T47D (cell line): ENCODE data around the gene DPT.
"Not testable (repeated sequence)": the region's sequence is repeated elsewhere in the genome, so short reads cannot be mapped to it uniquely, and the experiment has no call there.

Source experiments
- DNase-seq, 2 experiments: peaks; one replicate each; pipeline versions ENCODE4 v3.0.0 to v3.0.0-alpha.2; 2011 to 2012; ENCODE audit warnings: low read depth in 1 of 2, low spot score in 1 of 2
- JUND ChIP-seq: IDR thresholded peaks from 2 replicates; pipeline ENCODE4 v1.6.1; 2012; ENCODE audit warnings: low read depth
- in situ Hi-C: cut with HindIII; loops from 2 replicates; pipeline ENCODE4 v1.10.0; 2016; ENCODE audit warnings: low sequenced_read_pairs, low pct_unique_long_range_greater_than_20kb

Gene DPT

DNA sequence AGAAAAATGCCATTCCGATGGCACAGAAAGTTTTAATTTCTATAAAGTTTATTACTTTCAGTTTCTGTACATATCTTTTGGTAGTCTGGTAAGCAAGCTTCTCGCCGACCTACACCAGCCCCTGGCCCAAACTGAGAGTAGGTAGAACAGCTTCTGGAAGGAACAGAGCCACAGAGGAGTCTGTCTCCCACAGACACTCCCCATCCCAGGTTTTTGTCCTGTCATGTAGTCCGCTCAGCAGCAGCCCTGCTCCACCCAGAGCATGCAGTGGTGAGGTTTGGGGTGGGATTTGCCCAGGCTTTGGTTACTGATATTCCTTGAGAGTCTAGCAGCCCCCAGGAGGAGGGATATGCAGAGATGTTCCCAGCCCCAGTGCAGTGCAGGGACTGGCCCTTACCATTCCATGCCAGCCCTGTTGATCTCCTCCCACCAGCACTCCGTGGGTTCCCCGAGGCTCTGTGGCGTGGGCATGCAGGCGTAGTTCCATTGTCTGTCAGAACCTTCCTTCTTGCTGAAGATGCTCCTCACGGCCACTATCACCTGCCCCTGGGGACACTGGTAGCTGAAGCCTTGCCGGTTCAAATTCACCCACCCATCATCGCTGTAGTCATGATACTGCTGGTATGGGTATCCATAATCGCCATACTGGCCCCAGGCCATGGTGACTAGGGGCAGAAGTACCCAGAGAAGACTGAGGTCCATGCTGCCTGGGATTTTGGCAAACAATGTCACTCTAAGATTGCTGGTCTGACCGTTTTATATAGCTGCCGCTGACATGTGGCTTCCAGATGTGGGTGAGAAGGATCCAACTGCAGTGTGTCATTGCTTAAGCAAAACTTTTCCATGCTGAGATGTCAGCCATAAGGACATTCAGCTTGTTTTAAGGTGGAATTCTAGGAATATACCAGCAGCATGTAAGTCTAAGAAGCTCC, at the start of gene DPT:
Gene DPT (minus strand): TSS at position 734 of the 932 bp plus-strand sequence. CDS start 32 bp downstream, at position 702.
- no peak for TF ChIP-seq JUND
- no peak for DNase-seq
- in situ Hi-C loops = no loop called here

DNA sequence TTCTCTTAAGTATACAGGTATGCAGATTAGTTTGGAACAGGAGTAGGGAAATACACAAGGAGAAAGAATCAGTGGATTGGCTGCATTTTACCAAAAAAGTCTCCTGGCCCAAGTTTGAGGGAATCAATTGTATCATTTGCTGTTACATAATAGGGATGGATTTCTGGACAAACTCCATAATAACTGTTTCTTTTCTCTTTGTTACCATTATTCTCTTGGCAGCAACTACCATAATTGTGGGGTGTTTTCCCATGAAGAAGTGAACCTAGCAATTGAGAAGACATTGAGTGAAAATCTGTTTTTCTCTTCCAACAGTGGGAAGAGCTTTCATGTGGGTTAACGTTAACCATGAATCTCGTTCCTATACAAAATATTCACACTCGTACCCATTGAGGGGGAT, 46.4 kb upstream of the DPT start:
- in situ Hi-C loops = no loop called here
- DNase-seq = no peak
- TF ChIP-seq JUND = no peak

DNA sequence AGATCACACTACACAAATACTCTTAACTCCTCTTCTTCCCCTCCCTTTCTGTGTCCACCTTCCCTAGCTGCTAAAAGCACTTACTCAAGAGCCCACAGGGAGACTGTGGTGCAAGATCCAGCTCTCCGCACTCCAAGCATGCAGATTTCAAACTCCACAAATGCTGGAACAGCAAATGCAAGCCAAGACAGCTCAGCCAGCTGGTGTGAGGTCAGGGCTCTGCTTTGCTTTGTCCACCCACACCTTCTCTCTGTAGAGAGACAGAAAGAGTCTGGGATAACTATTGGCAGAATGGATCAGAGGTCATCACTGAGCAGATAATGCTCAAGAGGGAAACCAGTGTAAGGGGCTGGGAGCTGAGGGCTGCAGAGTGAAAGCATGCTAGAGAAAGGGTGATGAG, 45.2 kb upstream of the DPT start:
- TF ChIP-seq JUND = no peak
- DNase-seq = no peak
- in situ Hi-C loops = no loop called here

DNA sequence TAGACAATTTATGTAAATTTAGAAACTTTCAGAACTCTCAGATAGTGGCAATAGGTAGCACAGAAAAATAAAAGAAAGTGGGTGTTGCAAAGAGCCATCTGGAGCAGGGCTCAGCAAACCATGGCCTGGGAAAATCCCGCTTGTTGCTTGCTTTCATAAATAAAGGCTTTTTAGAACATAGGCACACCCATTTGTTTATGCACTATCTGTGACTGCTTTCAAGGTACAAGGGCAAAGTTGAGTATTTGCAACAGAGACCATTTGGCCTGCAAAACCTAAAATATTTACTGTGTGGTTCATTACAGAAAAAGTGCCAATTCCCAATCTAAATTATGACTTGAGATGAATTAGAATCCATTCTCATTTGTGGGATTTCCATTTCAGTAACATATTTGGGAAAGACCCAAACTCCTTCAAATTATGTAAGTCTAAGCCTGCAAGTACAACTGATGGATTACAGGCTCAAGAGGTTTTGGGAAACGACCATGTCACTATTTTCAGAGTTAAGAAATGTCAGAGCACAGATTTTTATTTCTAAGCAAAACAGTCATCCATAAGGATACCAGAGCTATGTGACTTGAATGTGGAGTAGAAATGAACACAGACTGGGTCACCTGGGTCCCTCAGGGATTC, 43.5 kb upstream of the DPT start:
- DNase-seq = no peak
- no peak for TF ChIP-seq JUND
- in situ Hi-C loops = no loop called here

DNA sequence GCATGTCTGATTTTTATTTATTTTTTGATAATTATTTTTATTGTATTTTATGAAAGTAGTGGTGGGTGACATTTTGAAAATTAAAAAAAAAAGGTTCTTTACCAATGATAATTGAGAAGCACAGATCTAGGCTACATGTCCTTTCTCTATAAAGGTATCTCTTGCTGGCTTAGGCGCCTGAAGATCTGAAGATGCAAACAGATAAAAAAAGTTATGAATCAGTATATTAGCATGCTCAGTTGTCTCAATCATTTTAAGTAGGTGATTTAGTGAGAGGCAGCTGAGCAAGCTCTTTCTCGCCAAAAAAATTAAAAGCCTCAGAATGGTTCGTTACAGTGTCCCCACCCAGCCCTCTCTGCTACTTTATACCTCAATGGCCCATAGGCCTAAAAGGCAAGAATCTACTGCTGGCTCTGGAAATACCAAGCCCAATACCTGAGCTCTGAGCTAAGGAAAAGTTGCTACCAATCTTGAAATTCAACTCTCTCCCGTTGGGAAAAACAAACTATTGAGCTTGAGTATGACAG, 42.2 kb upstream of the DPT start:
- no peak; the same call in 1 of the 2 replicates for TF ChIP-seq JUND
- in situ Hi-C loops = no loop called here
- peak in 1 of 2 experiments; percentile 53 for DNase-seq

DNA sequence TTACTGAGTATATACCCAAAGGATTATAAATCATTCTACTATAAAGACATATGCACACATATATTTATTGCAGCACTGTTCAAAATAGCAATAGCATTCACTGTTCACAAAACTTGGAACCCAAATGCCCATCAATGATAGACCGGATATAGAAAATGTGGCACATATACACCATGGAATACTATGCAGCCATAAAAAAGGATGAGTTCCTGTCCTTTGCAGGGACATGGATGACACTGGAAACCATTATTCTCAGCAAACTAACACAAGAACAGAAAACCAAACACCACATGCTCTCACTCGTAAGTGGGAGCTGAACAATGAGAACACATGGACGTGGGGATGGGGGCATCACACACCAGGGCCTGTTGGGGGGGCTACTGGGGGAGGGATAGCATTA, 40.9 kb upstream of the DPT start:
- DNase-seq, in situ Hi-C loops: not testable (repeated sequence)

DNA sequence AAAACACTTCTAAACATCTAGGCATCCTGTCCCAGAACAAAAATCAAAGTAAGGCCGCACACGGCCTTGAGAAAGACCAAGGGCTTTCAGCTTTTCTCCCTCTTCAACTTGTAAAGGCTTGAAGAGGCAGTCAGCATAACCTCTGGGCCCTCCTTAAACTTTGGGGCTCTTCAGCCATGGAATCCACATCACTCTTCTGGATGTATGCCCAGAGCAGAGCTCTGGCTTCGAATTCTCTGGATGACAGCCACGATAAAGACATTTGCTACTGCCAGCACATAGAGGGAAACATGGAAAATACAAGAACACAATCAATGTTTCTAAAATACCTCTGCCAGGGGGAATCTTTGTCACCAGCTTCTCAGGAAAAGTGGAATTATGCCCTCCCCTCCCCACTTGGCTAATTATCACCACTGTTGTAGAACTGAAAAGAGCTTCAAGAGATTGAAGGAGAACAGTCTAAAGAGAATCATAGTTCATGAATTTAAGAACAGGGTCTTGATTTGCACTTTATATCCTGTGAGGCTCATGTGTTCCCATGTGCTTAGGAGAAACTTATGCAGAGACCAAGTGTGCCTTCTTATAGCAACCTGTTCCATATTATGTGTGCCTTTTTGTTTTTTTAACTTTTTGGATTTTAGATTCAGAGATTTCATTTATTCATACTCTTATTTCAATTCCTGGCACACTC, 39.0 kb upstream of the DPT start:
- no peak for DNase-seq
- TF ChIP-seq JUND = no peak
- in situ Hi-C loops = no loop called here

DNA sequence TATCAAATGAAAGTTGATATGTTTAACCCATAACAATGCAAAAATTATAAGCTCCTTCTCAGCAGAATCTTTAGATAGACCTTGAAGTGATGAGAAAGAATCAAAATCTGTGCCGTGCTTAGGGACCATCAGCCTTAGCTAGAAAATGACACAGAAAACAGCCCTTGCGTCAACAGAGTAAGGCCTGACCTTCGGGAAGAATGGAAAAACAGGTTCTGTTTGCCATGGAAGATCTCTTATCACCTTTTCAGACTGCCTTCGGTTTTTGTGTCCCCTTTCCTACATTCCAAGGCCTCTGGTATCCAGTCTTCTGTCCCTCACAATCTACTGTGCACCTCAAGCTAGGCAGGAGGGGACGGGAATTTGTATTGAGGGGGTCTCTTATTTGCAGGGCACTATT, 37.6 kb upstream of the DPT start:
- no peak for TF ChIP-seq JUND
- in situ Hi-C loops = no loop called here
- DNase-seq = peak in 1 of 2 experiments; percentile 58

DNA sequence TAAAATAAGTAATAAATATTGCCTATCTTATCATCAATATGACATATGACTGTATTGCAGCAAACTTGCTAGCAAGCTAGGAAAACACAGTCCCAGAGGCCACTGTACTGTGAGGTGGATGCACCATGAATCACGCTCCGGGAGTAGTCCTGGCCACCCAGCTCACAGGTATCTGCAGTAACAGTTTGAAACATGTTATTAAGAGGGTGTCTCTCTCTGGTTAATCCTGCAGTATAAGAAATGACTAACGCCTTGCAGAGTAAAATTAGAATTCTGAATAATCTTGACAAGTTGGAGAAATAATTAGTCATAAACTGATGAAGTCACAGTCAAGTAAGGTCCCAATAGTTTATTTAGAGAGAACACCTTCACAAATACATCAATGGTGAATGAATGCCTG, 34.0 kb upstream of the DPT start:
- in situ Hi-C loops = no loop called here
- no peak for TF ChIP-seq JUND

DNA sequence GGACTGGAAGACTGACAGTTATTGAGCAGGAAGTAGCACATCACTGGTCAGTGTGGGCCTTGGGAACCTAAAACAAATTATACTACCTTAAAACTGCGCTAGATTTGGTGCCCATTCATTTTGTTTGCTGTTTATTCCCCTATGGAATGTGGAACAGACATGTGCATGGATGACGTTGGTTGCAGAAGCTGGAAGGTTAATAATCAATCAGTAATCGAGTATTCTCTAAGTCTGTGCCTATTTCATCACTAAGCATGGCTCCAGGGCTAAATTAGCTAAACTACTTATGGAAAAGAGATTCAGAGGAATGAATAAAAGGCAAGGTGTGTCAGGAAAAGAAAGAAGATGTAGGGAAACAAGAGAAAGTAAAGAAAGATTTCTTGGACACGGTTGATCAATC, 33.5 kb upstream of the DPT start:
- in situ Hi-C loops = no loop called here
- no peak for DNase-seq
- TF ChIP-seq JUND = no peak

More for the DNA sequence above, 34.0 kb upstream of the DPT start:
- no peak for DNase-seq

DNA sequence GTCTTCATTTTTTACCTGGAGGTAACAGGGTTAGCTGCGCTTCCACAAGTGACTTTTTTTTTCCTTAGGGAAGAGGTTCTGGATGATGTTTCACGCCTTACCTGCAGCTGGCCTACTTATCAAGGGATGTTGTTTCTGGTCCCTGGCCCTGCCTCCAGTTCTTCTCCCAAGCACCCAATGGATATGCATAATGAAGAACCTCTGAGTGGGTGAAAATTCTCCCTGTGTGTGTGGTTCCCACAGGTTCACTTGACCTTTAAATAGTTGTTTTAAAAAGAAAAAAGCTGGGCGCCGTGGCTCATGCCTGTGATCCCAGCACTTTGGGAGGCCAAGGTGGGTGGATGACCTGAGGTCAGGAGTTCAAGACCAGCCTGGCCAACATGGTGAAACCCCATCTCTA, 31.8 kb upstream of the DPT start:
- in situ Hi-C loops = no loop called here
- no peak for DNase-seq
- TF ChIP-seq JUND = no peak

DNA sequence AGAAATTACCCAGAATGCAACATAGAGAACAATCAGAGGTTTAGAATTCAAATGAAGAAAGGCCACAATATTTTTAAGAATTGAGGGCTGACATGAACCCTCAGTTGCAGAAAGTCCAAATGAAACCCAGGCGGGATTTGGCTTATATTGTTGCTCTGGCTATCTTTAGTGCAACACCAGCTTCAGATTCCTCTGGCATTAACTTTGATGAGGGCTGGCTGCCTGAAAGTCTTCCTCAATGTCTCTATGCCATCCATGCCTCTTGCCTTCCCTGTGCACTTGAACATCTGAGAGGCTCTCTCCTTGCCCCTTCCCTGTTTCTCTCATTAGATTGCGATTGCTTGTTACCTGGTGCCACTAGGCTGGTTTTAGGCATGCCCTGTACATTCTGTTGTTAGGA, 31.2 kb upstream of the DPT start:
- DNase-seq = no peak
- no peak for TF ChIP-seq JUND
- in situ Hi-C loops = no loop called here

DNA sequence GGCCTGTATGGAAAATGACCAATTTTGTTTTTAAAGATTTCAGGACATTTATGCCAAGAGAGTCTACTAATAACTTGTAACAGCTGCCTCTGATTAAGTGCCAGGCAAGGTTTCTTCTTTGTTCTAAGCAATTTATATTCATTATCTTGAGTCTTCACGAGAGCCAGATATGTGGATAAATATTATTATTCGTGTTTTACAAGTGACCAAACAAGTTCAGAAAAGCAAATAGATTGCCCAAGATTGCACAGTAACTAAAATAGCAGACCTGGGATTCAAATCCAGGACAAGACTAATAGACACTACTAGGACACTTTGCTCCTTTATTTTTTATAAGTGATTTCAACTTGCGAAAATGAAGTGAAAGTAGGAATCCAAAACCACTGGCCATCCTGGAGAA, 30.1 kb upstream of the DPT start:
- no peak for TF ChIP-seq JUND
- in situ Hi-C loops = no loop called here
- peak in 1 of 2 experiments; percentile 18 for DNase-seq
